Skin epidermis (tissue), 12 donors: Measurements from ENCODE around the gene ABHD11.
"Not testable (repeated sequence)": the region's sequence is repeated elsewhere in the genome, so short reads cannot be mapped to it uniquely, and the experiment has no call there.

Source experiments
- H3K27ac ChIP-seq, 21 experiments: fragments of 200-600 bp; sonication (generic) in 11 of 21; one replicate each; pipeline ENCODE4 v1.5.0; 2020; ENCODE audit warnings: mild to moderate bottlenecking in 3 of 21, inconsistent platforms in 2 of 21, moderate library complexity in 2 of 21
- H3K4me3 ChIP-seq, 7 experiments: fragments of 200-600 bp; sonication (generic) in 2 of 7; one replicate each; pipeline ENCODE4 v1.5.0; 2020; ENCODE audit warnings: inconsistent platforms in 2 of 7, mild to moderate bottlenecking in 2 of 7, moderate library complexity in 1 of 7

The ABHD11 gene

GRCh38 chr7:73738612-73739386 lies at the start of gene ABHD11:
TSS of gene ABHD11 (minus strand) at chr7:73738802. CDS start at chr7:73738770, 32 bp downstream.
- Histone ChIP-seq H3K4me3 (peak within 1 kb of the TSS; percentile 59 to 94 (median 80)), H3K27ac (peak within 1 kb of the TSS; percentile 27 to 92 (median 83))

- H3K27ac ChIP-seq, H3K4me3 ChIP-seq: not testable (repeated sequence)
Observed at GRCh38 chr7:73787786-73788048, 49.1 kb upstream of the ABHD11 start.

GRCh38 chr7:73786588-73786987 lies 48.0 kb upstream of the ABHD11 start:
- Histone ChIP-seq H3K4me3 (no peak overlapping the region), H3K27ac (no peak overlapping the region)

GRCh38 chr7:73779517-73779916 lies 40.9 kb upstream of the ABHD11 start:
- Histone ChIP-seq H3K27ac (no peak overlapping the region), H3K4me3 (no peak overlapping the region)

GRCh38 chr7:73778801-73779389 lies 40.3 kb upstream of the ABHD11 start:
- Histone ChIP-seq H3K4me3 (no peak overlapping the region), H3K27ac (no peak overlapping the region)

GRCh38 chr7:73774923-73775322 lies 36.3 kb upstream of the ABHD11 start:
- no peak overlapping the region for H3K4me3 ChIP-seq
- H3K27ac ChIP-seq = no peak overlapping the region

GRCh38 chr7:73773700-73774517 lies 35.3 kb upstream of the ABHD11 start:
- Histone ChIP-seq H3K27ac (no peak overlapping the region), H3K4me3 (no peak overlapping the region)

- H3K4me3 ChIP-seq = peak overlapping the region in 1 of 7 experiments; percentile 1
Observed at GRCh38 chr7:73770860-73771670, 32.5 kb upstream of the ABHD11 start.

GRCh38 chr7:73770002-73770859 lies 31.6 kb upstream of the ABHD11 start, which contains the start of gene CLDN3:
TSS of gene CLDN3 (minus strand) at chr7:73770270. CDS start at chr7:73770049, 221 bp downstream.
- Histone ChIP-seq H3K4me3 (peak within 1 kb of the TSS in 3 of 7 experiments; percentile 1 to 17 (median 12)), H3K27ac (peak within 1 kb of the TSS in 2 of 21 experiments; percentile 7 to 21)

More at GRCh38 chr7:73770860-73771670, 32.5 kb upstream of the ABHD11 start:
- H3K27ac ChIP-seq = no peak overlapping the region

- peak overlapping the region in 1 of 21 experiments; percentile 7 for H3K27ac ChIP-seq
- peak overlapping the region in 2 of 7 experiments; percentile 12 to 17 for H3K4me3 ChIP-seq
Observed at GRCh38 chr7:73769481-73770001, 30.9 kb upstream of the ABHD11 start.

- Histone ChIP-seq H3K4me3 (no peak overlapping the region), H3K27ac (peak overlapping the region in 2 of 21 experiments; percentile 7 to 21)
Observed at GRCh38 chr7:73768641-73769480, 30.3 kb upstream of the ABHD11 start.

GRCh38 chr7:73766556-73767229 lies 28.1 kb upstream of the ABHD11 start:
- Histone ChIP-seq H3K4me3 (no peak overlapping the region), H3K27ac (no peak overlapping the region)

GRCh38 chr7:73762659-73762999 lies 24.0 kb upstream of the ABHD11 start:
- Histone ChIP-seq H3K27ac (no peak overlapping the region), H3K4me3 (no peak overlapping the region)

- H3K4me3 ChIP-seq = no peak overlapping the region
- H3K27ac ChIP-seq = no peak overlapping the region
Observed at GRCh38 chr7:73761854-73762658, 23.5 kb upstream of the ABHD11 start.

- no peak overlapping the region for H3K27ac ChIP-seq
- H3K4me3 ChIP-seq = no peak overlapping the region
Observed at GRCh38 chr7:73758581-73759138, 20.1 kb upstream of the ABHD11 start.
